ENCODE data around the gene AKR1C4. TPM values are rescaled to one million over a fixed set of nuclear protein-coding genes. Genes with fewer than 3 reads are reported as not detected.

Gene AKR1C4
- total RNA-seq, 1 experiment from 2014 or later = not detected

GRCh38 chr10:5242585-5242984 lies 45.9 kb downstream of the AKR1C4 start:
- ChIA-PET CTCF (no interaction called here), POLR2A (no interaction called here)
- no peaks in the 10 kb centered on the region for H3K4me1 ChIP-seq (ENCODE audit: control insufficient read depth, insufficient read depth, low read length)
- no peaks in the 10 kb centered on the region for H3K36me3 ChIP-seq (ENCODE audit: control insufficient read depth, insufficient read depth, low read length)
- no peak for DNase-seq (ENCODE audit: low read depth, low spot score)
- TF ChIP-seq POLR2AphosphoS5 (IDR thresholded peaks at IDR 0.05; ENCODE audit: low read depth, low read length) (no peak), SIN3A (IDR thresholded peaks at IDR 0.05; ENCODE audit: borderline replicate concordance, insufficient read depth, low read depth, low read length) (no peak), REST (IDR thresholded peaks at IDR 0.05; ENCODE audit: insufficient read depth in 1 of 2, low read depth in 2 of 2, low read length in 1 of 2) (no peak), TCF7L2 (IDR thresholded peaks at IDR 0.05; ENCODE audit: low read depth, low read length) (no peak)
- TF ChIP-seq, protein P1, sequence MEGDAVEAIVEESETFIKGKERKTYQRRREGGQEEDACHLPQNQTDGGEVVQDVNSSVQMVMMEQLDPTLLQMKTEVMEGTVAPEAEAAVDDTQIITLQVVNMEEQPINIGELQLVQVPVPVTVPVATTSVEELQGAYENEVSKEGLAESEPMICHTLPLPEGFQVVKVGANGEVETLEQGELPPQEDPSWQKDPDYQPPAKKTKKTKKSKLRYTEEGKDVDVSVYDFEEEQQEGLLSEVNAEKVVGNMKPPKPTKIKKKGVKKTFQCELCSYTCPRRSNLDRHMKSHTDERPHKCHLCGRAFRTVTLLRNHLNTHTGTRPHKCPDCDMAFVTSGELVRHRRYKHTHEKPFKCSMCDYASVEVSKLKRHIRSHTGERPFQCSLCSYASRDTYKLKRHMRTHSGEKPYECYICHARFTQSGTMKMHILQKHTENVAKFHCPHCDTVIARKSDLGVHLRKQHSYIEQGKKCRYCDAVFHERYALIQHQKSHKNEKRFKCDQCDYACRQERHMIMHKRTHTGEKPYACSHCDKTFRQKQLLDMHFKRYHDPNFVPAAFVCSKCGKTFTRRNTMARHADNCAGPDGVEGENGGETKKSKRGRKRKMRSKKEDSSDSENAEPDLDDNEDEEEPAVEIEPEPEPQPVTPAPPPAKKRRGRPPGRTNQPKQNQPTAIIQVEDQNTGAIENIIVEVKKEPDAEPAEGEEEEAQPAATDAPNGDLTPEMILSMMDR (IDR thresholded peaks at IDR 0.05) = no peak
- H3K9me3 ChIP-seq (ENCODE audit: control insufficient read depth, insufficient read depth, low read depth, low read length) = no peaks in the 10 kb centered on the region
- intact Hi-C loops (cut with micrococcal nuclease; ENCODE audit: unreplicated experiment) (no loop called here), in situ Hi-C loops (cut with HindIII; ENCODE audit: low pct_unique_long_range_greater_than_20kb, low sequenced_read_pairs) (no loop called here)
- no peak for ATAC-seq
- no peak overlapping the region for H3K27ac ChIP-seq (ENCODE audit: low read length)
- BruUV-seq (replicated peaks) = no TSS peak
- H3K27me3 ChIP-seq (ENCODE audit: control insufficient read depth, insufficient read depth, low read length) = no peaks in the 10 kb centered on the region
- H3K4me3 ChIP-seq (ENCODE audit: low read depth in 2 of 2, low read length in 2 of 2) = no peak overlapping the region

DNA sequence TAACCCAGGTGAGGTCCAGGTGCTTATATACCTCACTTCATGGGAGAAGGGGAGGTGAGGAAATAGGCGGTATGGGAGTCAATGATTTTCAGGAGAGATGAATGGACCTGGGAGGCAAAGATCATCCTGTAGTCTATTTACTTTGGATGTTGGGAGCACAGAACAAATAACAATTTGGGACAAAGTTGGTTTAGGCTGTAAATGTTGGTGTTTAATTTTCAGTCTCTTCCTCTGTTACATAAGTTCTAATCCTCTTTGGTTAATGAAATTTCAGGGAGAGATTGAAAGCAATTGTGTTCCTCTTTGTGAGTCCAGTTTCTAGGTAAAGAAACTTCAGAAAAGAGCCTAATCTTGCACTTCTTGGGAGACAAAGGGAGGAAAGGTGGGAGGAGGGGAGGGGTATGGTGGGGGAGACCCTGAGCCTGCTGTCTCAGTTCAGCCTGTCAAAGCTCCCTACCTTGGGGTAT lies 46.9 kb downstream of the AKR1C4 start:
- Histone ChIP-seq H3K9me3 (ENCODE audit: control insufficient read depth, insufficient read depth, low read depth, low read length) (no peaks in the 10 kb centered on the region), H3K27me3 (ENCODE audit: control insufficient read depth, insufficient read depth, low read length) (no peaks in the 10 kb centered on the region), H3K27ac (ENCODE audit: low read length) (no peak overlapping the region), H3K36me3 (ENCODE audit: control insufficient read depth, insufficient read depth, low read length) (no peaks in the 10 kb centered on the region), H3K4me3 (ENCODE audit: low read depth in 2 of 2, low read length in 2 of 2) (no peak overlapping the region), H3K4me1 (ENCODE audit: control insufficient read depth, insufficient read depth, low read length) (no peaks in the 10 kb centered on the region)
- DNase-seq (ENCODE audit: low read depth, low spot score) (no peak), ATAC-seq (no peak)
- CTCF ChIA-PET = no interaction called here
- in situ Hi-C loops (cut with HindIII; ENCODE audit: low pct_unique_long_range_greater_than_20kb, low sequenced_read_pairs) (no loop called here), intact Hi-C loops (cut with micrococcal nuclease; ENCODE audit: unreplicated experiment) (no loop called here)
- TF ChIP-seq POLR2AphosphoS5 (IDR thresholded peaks at IDR 0.05; ENCODE audit: low read depth, low read length) = no peak
- TF ChIP-seq, protein P1 (IDR thresholded peaks at IDR 0.05) = no peak
- no peak for TF ChIP-seq TCF7L2 (IDR thresholded peaks at IDR 0.05; ENCODE audit: low read depth, low read length)
- no peak for TF ChIP-seq SIN3A (IDR thresholded peaks at IDR 0.05; ENCODE audit: borderline replicate concordance, insufficient read depth, low read depth, low read length)
- TF ChIP-seq REST (IDR thresholded peaks at IDR 0.05; ENCODE audit: insufficient read depth in 1 of 2, low read depth in 2 of 2, low read length in 1 of 2) = no peak
- no TSS peak for BruUV-seq (replicated peaks)
- POLR2A ChIA-PET = no interaction called here

All from Panc1 (cell line).